Measurements from ENCODE around the gene PIK3R6. TPM values are rescaled to one million over a fixed set of nuclear protein-coding genes. Genes with fewer than 3 reads are reported as not detected.

Gene PIK3R6
- total RNA-seq, 2 donors from 2014 or later = 2.1 to 2.5 TPM

DNA sequence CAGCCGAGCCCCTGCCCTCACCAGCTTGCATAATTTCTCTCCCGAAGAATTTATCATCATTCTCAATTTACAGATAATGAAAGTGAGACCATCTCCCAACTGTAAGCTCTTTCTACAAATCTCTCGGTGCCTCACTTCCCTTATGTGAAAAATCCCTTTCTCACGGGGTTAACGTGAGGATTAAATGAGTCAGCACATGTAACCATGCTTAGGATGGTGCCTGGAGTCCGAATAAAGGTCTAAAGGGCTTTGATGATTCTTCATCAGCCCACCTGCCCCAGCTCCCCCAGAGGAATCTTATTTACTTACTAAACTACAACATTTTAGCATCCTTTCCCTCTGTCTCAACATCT is 24.8 kb upstream of the PIK3R6 start:
- no peak overlapping the region for H3K4me3 ChIP-seq (ENCODE audit: low read length)
- no peak overlapping the region for H3K27ac ChIP-seq (ENCODE audit: low read depth, low read length)
- peaks cover 13% of the 10 kb centered on the region for H3K4me1 ChIP-seq (ENCODE audit: control insufficient read depth, insufficient read depth, low read length)
- TF ChIP-seq, protein P1, sequence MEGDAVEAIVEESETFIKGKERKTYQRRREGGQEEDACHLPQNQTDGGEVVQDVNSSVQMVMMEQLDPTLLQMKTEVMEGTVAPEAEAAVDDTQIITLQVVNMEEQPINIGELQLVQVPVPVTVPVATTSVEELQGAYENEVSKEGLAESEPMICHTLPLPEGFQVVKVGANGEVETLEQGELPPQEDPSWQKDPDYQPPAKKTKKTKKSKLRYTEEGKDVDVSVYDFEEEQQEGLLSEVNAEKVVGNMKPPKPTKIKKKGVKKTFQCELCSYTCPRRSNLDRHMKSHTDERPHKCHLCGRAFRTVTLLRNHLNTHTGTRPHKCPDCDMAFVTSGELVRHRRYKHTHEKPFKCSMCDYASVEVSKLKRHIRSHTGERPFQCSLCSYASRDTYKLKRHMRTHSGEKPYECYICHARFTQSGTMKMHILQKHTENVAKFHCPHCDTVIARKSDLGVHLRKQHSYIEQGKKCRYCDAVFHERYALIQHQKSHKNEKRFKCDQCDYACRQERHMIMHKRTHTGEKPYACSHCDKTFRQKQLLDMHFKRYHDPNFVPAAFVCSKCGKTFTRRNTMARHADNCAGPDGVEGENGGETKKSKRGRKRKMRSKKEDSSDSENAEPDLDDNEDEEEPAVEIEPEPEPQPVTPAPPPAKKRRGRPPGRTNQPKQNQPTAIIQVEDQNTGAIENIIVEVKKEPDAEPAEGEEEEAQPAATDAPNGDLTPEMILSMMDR (conservative IDR thresholded peaks at IDR 0.05) = no peak
- Mint-ChIP-seq H3K4me3 (no peak overlapping the region), H3K4me1 (peaks cover 29% of the 10 kb centered on the region), H3K9me3 (no peaks in the 10 kb centered on the region), H3K36me3 (ENCODE audit: low read depth) (no peaks in the 10 kb centered on the region), H3K27me3 (ENCODE audit: insufficient read depth) (peaks cover 15% of the 10 kb centered on the region), H3K27ac (no peak overlapping the region)
- no peaks in the 10 kb centered on the region for H3K36me3 ChIP-seq (ENCODE audit: control insufficient read depth, insufficient read depth, low read length)
- WGBS, 2 experiments (ENCODE audit: insufficient coverage in 1 of 2, insufficient read length in 1 of 2) = 68 to 76% methylated on average over 4 to 6 of the region's 6 CpGs
- no peaks in the 10 kb centered on the region for H3K27me3 ChIP-seq (ENCODE audit: control insufficient read depth, insufficient read depth, low read length, poor library complexity, severe bottlenecking)
- peak; percentile 48 for DNase-seq
- H3K9ac ChIP-seq (ENCODE audit: extremely low read depth, low read length, poor library complexity, severe bottlenecking) = no peak overlapping the region
- H3K9me3 ChIP-seq (ENCODE audit: control insufficient read depth, low read length) = no peaks in the 10 kb centered on the region

DNA sequence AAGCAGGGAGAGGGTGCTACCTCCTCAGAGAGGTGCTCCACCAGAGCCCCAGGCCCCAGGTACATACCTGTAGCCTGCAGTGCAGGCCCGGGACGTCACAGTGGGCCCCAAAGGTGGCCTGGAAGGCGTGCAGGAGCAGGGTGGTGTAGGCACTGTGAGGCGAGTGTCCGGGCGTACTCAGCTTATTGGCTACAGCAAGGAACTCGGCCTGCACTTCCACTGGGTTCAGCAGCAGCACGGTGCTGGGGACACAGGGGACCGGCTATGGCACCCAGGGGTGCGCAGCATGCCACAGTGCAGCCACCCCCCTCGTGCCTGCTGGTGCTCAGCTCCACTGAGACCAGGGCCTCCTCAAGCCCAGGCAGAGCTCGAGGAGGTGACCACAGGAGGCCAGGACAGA is 23.2 kb upstream of the PIK3R6 start:
- H3K9ac ChIP-seq (ENCODE audit: extremely low read depth, low read length, poor library complexity, severe bottlenecking) = no peak overlapping the region
- TF ChIP-seq, protein P1 (conservative IDR thresholded peaks at IDR 0.05) = no peak
- Mint-ChIP-seq H3K27me3 (ENCODE audit: insufficient read depth) (peaks cover 2% of the 10 kb centered on the region), H3K36me3 (ENCODE audit: low read depth) (no peaks in the 10 kb centered on the region), H3K4me1 (peaks cover 25% of the 10 kb centered on the region), H3K27ac (no peak overlapping the region), H3K4me3 (no peak overlapping the region), H3K9me3 (no peaks in the 10 kb centered on the region)
- H3K36me3 ChIP-seq (ENCODE audit: control insufficient read depth, insufficient read depth, low read length) = no peaks in the 10 kb centered on the region
- 93 to 96% methylated on average over 8 to 12 of the region's 12 CpGs for WGBS, 2 experiments (ENCODE audit: insufficient coverage in 1 of 2, insufficient read length in 1 of 2)
- no peaks in the 10 kb centered on the region for H3K27me3 ChIP-seq (ENCODE audit: control insufficient read depth, insufficient read depth, low read length, poor library complexity, severe bottlenecking)
- H3K4me1 ChIP-seq (ENCODE audit: control insufficient read depth, insufficient read depth, low read length) = peaks cover 13% of the 10 kb centered on the region
- H3K4me3 ChIP-seq (ENCODE audit: low read length) = no peak overlapping the region
- H3K27ac ChIP-seq (ENCODE audit: low read depth, low read length) = no peak overlapping the region
- no peaks in the 10 kb centered on the region for H3K9me3 ChIP-seq (ENCODE audit: control insufficient read depth, low read length)
- DNase-seq = peak; percentile 43

DNA sequence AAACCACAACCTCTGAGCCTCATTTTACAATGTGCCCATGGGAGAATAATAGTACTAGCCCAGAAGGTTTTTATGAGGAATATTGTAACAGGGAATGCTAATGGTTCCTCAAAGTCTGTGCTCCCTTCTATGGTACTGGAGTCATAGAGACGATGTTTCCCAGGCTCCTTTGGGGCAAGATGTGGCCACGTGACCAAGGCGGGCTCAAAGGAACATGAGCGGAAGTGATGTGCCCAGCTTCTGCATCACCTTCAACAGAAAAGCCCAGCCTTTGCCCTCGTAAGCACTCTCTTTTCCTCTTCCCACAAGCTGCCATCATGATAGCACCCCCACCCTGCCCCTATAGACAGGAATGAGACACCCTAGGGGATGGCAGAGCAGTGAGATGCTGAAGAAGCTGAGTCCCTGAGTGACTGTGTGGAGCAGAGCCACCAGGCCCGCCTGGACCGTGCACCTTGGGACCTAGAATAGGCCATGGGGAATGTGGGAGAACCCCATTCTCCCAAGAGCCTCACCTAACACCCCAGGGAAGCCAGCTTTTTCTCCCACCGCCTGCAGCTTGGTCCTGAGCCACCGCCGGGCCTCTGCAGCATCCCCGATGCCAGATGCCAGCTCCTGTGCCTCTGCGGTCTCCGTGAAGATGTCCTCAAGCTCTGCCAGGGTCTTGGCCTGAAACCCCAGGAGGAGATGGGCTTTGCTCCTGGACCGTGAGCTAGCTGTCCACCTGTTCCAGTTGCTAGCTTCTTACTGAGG is 22.2 kb upstream of the PIK3R6 start:
- no peak overlapping the region for H3K4me3 ChIP-seq (ENCODE audit: low read length)
- Mint-ChIP-seq H3K4me3 (no peak overlapping the region), H3K27me3 (ENCODE audit: insufficient read depth) (peaks cover 2% of the 10 kb centered on the region), H3K9me3 (no peaks in the 10 kb centered on the region), H3K4me1 (peaks cover 21% of the 10 kb centered on the region), H3K36me3 (ENCODE audit: low read depth) (no peaks in the 10 kb centered on the region), H3K27ac (no peak overlapping the region)
- peaks cover 13% of the 10 kb centered on the region for H3K4me1 ChIP-seq (ENCODE audit: control insufficient read depth, insufficient read depth, low read length)
- H3K36me3 ChIP-seq (ENCODE audit: control insufficient read depth, insufficient read depth, low read length) = no peaks in the 10 kb centered on the region
- TF ChIP-seq, protein P1 (conservative IDR thresholded peaks at IDR 0.05) = no peak
- H3K9ac ChIP-seq (ENCODE audit: extremely low read depth, low read length, poor library complexity, severe bottlenecking) = no peak overlapping the region
- 91 to 98% methylated on average over 11 to 14 of the region's 14 CpGs for WGBS, 2 experiments (ENCODE audit: insufficient coverage in 1 of 2, insufficient read length in 1 of 2)
- no peak overlapping the region for H3K27ac ChIP-seq (ENCODE audit: low read depth, low read length)
- H3K9me3 ChIP-seq (ENCODE audit: control insufficient read depth, low read length) = no peaks in the 10 kb centered on the region
- DNase-seq = peak; percentile 45
- H3K27me3 ChIP-seq (ENCODE audit: control insufficient read depth, insufficient read depth, low read length, poor library complexity, severe bottlenecking) = no peaks in the 10 kb centered on the region
